Urothelium cell line (cell line): ENCODE data around the gene CHD2.
A peak's percentile ranks its signal among the peaks of the same experiment; 100 is the strongest.
"Not testable (repeated sequence)": the region's sequence is repeated elsewhere in the genome, so short reads cannot be mapped to it uniquely, and the experiment has no call there.

Source experiments
- DNase-seq: peaks from one replicate; pipeline ENCODE4 v3.0.0; 2011; ENCODE audit warnings: low spot score, mixed read lengths
- FAIRE-seq: peaks from 2 replicates; lab custom pipeline; 2011; peaks lifted over from hg19 to GRCh38; lab: Jason Lieb, UNC

The CHD2 gene

DNA sequence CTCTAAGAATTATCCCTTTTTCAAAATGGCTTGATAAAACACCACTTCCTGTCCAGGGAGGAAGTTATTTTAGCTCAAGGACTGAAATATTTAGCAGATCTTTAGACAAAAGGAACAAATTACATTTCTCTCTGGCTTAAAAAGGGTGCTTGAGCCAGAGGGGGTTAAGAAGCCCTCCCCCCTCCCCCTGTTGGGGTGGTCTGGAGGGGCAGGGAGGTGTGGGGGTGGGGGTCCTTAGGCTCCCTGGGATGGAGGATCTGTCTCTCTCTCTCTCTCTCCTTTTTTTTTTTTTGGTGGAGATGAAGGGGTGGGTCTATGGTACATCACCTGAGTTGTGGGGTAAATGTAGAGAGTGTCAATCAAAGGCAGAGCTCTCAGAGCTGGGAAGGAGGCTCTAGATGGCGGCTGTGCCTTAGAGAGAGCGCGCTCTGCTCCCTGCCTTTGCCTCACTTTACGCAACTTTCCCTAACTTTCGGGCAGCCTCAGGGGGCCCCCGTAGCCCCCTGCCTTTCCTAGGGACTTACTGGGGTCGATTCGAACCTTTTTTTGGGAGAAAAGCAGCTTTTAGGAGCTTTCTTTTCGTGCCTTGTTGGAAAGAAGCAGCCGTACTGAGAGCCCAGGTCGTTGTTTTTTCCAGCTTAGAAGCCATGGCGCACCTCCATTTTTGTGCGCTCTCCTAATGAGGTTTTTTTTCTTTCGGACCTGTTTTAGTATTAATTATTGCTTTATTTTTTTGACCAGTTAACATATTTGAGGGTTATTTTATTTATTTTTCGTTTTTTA is at the start of gene CHD2:
TSS of gene CHD2 (plus strand) at position 377 of the 783 bp plus-strand sequence. CDS start 914 bp downstream, outside the sequence.
- FAIRE-seq (no peak), DNase-seq (peak; percentile 79)

DNA sequence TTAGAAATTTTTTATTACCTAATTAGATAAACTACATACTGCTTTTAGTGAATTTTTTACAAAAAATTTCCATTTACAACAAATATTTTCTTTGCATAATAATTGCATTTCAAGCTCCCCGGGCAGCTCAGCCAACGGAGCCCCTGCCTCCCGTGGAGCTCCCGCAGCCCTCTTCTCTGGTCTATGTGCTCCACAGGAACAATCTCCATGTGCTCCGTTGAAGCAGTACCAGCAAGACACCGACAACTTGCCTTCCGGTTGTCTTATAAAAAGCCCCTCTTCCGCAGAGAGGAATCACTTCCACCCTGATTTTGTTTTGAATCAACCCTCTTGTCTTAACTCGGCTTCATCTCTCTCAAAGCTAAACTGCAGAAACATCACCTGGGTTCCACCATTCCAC is 46.9 kb upstream of the CHD2 start:
- DNase-seq (no peak), FAIRE-seq (no peak)

DNA sequence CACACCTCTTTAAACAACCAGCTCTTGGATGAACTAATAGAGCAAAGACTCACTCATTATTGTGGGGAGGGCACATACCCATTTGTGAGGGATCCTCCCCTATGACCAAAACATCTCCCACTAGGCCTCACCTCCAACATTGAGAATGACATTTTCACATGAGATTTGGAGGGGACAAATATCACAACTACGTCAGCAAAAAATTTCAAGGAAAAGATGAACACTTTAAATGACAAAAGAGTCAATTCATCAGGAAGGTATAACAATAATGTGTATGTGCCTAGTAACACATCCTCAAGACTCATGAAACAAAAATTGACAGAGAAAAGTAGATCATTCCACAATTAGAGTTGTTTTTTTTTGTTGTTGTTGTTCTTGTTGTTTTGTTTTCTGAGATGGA is 38.4 kb upstream of the CHD2 start:
- no peak for DNase-seq
- no peak for FAIRE-seq

DNA sequence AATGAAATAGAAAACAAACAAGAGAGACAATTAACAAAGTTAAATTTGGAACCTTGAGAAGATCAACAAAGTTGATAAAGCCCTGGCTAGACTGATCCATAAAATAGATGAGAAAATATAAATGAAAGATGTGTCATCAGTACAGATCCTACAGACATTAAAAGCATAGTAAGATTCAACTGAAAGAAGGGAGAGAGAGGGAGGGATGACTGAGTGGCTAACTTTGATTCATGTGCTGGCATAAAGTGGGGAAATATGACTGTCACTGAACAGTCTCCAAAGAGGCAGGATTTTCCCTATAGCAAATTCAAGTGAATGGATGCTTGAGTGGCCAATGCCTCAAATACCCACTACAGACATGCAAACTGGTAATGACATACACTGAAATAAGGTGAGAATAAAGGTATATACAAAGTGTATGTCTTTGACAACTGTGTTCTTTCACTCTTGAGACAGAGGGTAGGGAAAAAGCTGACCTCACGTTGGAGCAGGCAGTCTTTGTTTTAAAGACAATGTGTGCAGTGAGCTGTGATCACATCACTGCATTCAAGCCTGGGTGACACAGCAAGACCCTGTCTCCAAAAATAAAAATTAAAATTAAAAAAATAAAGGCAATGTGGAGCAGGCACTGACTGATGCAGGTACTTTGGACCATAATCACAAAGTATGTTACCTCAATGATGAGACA is 35.9 kb upstream of the CHD2 start:
- FAIRE-seq, result no peak
- DNase-seq, result no peak

DNA sequence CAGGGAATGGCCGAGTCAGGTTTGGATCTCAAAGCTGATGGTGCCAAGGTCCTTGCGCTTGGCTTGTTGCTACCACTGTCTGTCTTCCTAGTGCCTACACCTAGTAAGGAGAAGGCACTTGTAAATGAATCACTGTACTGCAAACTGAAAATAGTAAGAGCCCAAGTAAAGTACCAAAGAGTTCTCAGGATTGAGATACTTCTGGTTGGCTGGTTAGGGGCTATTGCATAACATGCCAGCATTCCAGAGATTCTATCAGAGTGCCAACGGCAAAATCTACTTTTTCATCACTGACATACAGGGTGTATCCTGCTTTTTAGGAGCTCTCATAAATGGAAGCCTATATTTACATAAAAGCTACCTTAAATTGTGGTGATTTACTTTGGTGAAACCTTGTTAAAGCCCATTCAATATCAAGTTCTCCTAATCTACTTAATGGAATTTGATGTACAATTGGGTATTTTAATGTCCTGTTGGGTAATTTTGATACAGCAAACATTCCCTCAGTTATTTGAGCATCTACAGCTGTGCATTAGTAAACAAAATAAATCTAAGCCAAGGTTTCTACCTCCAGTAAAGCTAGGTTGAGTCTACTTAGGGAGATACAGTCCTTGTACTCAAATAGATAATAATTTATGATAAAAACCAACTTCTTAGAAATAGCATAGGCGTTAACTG is 30.7 kb upstream of the CHD2 start:
- FAIRE-seq, result no peak
- DNase-seq, result peak; percentile 40

DNA sequence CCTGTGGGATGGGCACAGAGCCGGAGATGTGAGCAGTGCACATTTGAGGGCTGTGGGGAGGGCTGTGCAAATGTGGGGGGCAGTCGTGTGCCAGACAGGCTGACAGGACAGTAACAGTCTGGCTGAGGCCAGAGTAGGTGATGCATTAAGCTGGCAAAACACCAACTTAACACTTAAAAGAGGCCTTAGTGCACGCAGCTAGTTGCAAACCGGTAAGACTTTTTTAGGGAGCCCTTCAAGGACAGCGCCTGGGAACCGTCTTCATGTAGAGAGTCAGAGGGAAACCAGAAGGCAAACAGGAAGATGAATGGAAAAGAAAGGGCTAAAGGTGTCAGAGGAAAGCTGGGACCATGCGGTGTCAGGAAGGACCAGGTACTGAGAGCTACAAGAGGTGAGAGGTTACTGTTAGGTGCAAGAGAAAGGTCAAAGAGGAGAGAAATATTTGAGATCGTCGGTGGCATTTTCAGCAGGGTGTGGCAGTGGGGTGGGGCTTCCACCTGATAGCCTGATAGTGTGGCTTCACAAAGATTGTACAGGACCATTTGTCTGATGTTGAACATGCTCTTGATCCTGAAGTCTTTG is 30.0 kb upstream of the CHD2 start:
- DNase-seq, result no peak
- FAIRE-seq, result no peak

DNA sequence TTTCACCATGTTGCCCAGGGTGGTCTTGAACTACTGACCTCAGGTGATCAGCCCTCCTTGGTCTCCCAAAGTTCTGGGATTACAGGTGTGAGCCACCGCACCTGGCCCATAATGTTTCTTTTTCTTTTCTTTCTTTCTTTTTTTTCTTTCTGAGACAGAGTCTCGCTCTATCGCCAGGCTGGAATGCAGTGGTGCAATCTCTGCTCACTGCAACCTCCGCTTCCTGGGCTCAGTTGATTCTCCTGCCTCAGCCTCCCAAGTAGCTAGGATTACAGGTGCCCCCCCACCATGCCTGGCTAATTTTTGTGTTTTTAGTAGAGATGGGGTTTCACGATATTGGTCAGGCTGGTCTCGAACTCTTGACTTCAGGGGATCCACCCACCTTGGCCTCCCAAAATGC is 27.2 kb upstream of the CHD2 start:
- not testable (repeated sequence) for DNase-seq, FAIRE-seq

DNA sequence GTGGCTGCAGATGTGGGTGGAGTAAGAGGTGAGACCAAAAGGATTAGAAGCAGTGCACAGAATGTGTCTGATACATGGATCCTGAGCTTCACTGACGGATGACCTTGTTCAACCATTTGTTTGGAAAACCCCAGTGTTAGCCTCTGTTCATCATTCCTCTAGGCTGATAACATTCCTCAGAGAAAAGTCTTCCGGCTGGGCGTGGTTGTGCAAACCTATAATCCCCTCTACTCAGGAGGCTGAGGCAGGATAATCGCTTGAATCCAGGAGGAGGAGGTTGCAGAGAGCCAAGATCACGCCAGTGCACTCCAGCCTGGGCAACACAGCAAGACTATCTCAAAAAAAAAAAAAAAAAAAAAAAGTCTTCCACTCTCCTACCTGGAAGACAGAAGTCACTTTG is 23.1 kb upstream of the CHD2 start:
- DNase-seq (no peak), FAIRE-seq (no peak)

DNA sequence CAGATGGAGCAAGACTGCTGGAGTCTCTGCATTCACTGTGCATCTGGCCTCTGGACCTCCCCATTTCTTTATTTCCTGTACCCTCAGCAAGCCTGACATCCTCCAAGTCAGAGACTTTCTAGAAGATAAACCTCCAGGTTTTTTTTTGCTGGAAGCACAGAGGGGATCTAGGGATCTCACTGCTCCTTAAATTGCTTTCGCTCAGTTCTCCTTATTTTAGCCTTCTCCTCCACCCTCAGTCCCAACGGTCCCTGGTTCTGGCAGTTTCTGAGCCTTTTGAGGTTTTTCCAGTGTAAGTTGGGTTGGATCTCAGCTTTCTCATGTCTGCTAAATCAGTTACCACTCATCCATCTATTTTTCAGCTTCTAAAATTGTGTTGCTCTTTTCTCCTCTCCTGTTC is 22.7 kb upstream of the CHD2 start:
- DNase-seq (no peak), FAIRE-seq (no peak)

DNA sequence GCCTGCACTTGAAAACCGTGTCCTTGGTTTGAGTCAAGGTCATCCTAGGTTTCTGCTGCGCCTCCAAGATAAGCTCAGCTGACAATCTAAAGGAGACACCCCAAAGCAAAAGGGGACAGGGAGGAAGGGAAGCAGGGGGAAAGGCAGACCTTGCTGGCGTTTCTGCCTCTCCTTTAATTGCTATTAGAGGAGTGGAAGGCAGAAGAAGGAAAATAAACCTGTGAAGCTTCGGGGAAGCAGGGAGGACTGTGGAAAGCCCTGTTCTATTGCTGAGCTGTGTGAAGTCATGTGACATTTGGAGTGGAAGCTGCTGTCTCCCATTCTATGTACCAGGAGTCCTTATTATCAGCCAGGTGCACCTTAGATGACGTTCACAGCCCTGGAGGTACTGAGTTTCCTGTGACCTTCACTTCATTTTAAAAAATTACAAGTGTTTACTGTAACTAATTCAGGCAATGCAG is 21.5 kb upstream of the CHD2 start:
- no peak for FAIRE-seq
- DNase-seq, result no peak

DNA sequence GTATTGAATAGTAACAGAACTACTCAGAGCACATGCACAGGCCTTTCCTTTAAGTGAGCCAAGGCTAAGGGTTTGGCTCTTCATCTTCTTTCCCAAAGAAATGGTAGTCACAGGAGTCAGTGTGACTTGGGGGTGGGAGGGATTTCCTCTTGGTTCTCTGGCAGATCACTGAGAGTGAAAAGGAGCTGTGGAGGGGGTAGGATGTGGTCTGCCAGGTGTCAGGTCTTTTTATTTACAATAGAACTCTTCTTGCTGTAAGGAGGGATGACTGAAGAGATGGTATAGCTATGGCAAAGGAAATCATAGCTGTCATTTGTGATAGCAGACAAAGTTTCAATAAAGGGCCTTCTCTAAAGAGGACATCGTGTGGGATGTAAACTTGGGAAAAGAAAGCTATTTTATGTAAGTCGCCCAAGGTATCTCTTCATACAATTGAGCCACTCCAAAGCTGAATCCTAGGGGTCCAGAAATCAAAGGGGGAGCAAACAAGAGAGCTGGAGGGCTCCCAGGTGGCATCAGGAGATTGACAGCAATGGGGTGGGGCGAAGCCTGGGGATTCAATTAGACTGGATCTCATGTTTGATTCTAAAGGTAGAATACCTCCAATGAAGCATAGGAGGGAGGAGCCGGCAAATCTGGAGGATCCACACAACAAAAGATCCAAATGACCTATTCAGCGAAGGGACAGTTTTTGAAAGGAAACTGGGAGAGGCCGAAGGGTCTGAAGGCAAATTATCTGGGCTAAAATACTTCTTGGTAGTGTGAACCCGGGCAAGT is 20.0 kb upstream of the CHD2 start:
- FAIRE-seq (no peak), DNase-seq (no peak)

DNA sequence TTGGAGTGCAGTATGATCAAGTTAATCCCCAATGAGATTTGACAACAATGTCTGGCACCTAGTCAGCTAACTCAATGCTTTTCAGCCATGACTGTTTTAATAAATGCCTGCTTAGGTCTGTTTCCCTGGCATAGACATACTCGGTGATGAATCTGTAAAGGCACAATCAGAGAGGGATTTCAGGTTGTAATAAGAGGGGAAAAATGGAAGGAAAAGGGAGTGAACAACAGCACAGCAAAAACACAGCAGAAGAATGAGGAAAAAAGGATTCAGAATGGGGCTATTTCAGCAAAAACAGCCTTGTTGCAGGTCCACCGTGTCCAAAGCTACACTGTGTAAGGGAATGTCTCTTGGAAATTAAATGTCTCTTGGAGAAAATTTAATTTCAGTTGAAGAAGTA is 19.3 kb upstream of the CHD2 start:
- no peak for DNase-seq

DNA sequence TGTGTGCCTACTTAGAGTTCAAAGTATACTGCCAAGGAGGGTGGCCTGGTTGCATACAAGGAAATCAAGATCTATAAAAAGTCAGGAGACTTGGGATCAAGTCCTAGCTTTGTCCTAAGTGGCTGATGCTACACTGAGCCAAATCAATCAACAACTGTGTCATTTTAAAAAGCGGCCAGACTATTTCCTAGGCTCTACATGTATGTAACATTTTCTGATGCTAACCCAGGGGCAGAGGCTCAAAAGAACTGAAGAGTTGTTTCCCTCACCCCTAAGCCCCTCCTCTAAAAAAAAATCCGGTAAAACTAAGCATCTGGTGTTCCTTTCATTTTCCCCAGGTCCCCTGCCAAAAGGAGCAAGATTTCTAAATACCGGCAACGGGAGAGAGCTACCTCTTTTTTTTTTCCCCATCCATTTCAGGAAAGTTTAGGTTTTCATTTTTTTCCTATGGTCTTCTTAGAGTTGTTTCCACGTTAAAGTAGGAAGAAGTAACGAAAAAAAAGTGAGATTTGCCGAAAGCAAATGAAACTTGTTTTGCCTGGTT is 18.8 kb upstream of the CHD2 start:
- no peak for FAIRE-seq
- no peak for DNase-seq

More for the DNA sequence above, 19.3 kb upstream of the CHD2 start:
- no peak for FAIRE-seq

DNA sequence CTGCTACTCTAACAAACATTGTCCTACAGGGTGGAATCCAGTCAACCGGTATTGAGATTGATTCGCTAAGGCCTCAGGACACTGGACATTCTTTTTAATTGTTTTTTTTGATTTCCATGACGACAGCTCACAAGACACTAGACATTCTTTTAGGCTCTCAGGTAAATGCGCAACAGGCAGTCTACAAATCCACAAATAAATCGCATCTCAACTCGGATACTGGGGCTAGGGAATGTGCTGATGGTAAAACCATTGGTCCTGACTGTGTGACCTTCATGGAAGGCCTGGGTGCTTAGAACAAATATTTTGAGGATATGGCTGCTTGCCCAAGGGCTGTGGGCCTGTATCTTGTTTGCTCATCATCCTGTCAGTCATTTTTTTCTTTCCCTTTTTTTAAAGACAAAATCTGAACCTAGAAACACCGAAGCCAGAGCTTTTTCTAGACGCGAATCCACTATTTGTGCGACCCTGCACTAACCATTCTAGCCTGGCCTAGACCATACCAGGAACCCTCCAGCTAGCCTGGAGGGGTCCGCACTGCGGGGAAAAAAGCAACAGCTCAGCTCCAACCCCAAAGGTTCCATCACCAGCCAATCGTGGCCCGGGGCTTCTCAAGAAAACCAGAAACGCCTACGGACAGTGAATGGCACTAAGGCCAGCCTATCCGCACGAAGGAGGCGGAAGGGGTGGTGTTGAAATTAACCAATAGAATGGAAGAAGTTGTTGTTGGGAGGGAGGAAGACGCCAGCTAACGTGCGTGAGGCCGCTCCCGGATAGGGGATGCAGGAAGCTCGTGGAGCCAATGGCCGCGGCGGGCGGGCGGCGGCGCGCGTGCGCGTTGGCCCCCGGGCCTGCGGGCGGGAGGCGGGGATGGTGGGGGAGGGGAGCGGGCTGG is 18.1 kb upstream of the CHD2 start:
- DNase-seq (peak; percentile 99), FAIRE-seq (no peak)

DNA sequence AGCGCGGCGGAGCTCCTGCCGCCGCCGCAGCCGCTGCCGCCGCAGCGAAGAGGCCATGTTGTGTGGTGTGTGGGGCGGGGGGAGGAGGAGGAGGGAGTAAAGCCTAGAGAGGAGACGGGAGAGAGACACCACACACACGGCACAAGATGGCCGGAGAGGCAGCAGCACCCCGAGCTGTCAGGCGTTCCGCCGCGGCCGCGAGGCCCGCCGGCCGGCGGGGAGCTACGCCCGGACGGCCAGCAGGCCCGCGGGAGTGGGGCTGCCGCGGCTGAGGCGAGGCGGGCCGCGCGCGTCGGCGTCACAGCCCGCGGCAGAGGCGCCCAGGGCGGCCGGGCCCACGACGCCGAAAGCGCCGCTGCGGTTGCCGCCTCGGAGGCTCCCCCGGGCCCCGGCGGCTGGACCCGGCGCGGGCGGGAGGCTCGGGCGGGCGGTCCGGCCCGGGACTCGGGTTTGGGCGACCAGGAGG is 17.4 kb upstream of the CHD2 start:
- no peak for DNase-seq
- peak; percentile 93 for FAIRE-seq

DNA sequence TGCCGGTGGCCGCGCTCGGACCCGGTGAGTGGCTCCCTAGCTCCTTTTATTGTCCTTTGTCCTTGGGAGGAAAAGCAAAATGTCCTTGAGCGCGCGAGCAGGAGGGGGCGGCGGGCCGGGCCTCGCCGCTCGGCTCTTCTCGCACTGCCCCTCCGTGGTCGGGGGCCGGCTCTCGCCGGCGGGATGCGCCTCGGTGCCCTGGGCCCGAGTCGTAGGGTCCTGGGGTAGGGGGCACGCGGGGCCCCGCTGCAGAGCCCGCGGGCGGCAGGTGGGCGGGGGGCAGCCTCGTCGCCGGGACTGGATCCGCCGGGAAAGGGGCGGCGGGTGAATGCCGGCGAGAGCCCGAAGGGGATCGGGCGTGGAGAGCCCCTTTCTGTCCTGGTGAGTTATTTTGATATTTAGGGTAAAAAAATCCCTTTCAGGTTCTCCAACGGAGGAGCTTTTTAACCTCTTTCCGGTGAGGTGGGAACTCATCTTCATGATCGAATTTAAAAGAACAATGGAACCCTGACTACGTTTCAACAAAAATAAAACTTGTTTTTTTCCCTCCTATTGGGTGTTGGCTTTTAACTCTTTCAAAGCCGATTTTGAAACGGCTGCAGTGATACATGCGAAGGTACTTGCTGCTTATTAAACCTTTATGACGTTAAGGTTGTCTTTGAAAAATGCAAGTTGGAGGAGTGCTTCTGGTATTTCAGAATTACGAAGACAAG is 16.8 kb upstream of the CHD2 start:
- no peak for DNase-seq
- FAIRE-seq, result no peak

DNA sequence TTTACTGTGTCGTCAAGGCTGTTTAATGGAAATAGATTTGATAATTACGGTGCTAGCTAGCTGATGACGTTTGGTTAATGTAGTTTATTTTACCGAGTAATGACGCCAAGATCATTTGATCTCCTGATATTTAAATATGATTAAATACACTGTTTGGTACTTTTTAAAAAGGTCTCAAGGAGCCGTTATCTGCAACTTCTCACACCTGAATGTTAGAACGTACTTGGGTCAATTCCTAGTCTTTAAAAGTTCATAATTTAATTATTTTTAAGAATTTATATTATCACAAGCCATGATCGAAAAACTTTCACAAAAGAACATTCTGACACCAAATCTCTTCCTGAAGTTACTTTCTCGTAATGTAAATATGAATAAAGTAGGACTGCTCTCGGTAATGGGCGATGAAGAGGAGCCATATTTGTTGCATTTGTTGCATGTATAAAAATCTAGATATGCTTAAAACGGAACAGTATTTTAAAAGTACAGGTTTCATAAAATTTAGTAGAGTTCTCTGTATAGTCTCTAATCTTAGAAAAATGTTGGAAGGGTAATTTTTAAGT is 16.2 kb upstream of the CHD2 start:
- DNase-seq (no peak), FAIRE-seq (no peak)
